K562 (cell line): Measurements from ENCODE around the gene HSF5. TPM values are rescaled to one million over a fixed set of nuclear protein-coding genes. Genes with fewer than 3 reads are reported as not detected.

Experiments used
- ATAC-seq: fragments of 200-7000 bp; cut with Tn5 transposase; 3 replicates; pipeline ENCODE4 v1.9.1; 2020; ENCODE audit warnings: moderate library complexity
- BruUV-seq: library from RNA; stranded (reverse); fragments of 400-500 nt; replicated peaks from 2 replicates; lab custom pipeline; 2021; lab: Mats Ljungman, UMichigan
- CTCF ChIA-PET: fragments of 300-600 bp; formaldehyde crosslinking; extraction: SDS; loops from one replicate; lab custom pipeline; 2021; ENCODE audit warnings: low intra/inter-chr PET ratio; lab: Yijun Ruan, JAX
- POLR2A ChIA-PET: fragments of 300-600, 350-650 bp; sonication (Branson Sonifier 250); formaldehyde crosslinking; extraction: SDS; loops from one replicate; lab custom pipeline; 2021; ENCODE audit warnings: antibody characterized with exemption, inconsistent platforms; lab: Yijun Ruan, JAX
- DNase-seq, 4 experiments: peaks; one replicate each; pipeline versions ENCODE4 v3.0.0 to v3.0.0-alpha.2; 2011 to 2018; ENCODE audit warnings: low spot score in 3 of 4, mixed read lengths in 3 of 4; ENCODE audit errors: extremely low read depth in 1 of 4
- FAIRE-seq: peaks from 2 replicates; lab custom pipeline; 2011; peaks lifted over from hg19 to GRCh38; lab: Jason Lieb, UNC
- H2AFZ ChIP-seq: 2 replicates; pipeline ENCODE4 v1.6.0; 2011; ENCODE audit warnings: low read depth, low read length, control low read depth, inconsistent platforms
- H3K27ac ChIP-seq: fragments of 200-600 bp; 3 replicates; pipeline ENCODE4 v1.8.0; 2011; ENCODE audit warnings: low read depth, mild to moderate bottlenecking, control low read depth, inconsistent platforms, low read length, moderate library complexity, mixed read lengths; ENCODE audit errors: extremely low read depth
- H3K27me3 ChIP-seq, 2 experiments: fragments of 300-600 bp in 1 of 2; 2 replicates in 1 of 2; 3 replicates in 1 of 2; pipeline versions ENCODE4 v1.6.0 to v1.8.0; 2011; ENCODE audit warnings: inconsistent platforms in 2 of 2, low read length in 2 of 2, mild to moderate bottlenecking in 1 of 2, mixed read lengths in 1 of 2, moderate library complexity in 1 of 2; ENCODE audit not compliant: control insufficient read depth in 2 of 2, insufficient read depth in 2 of 2
- H3K36me3 ChIP-seq: fragments of 300-600 bp; 3 replicates; pipeline ENCODE4 v1.8.0; 2011; ENCODE audit warnings: mild to moderate bottlenecking, low read length, inconsistent platforms; ENCODE audit not compliant: control insufficient read depth, insufficient read depth
- H3K4me1 ChIP-seq, 2 experiments: fragments of 200-600 bp in 1 of 2; replicated peaks in 1 of 2; 2 replicates in 1 of 2; 3 replicates in 1 of 2; pipeline versions ENCODE4 v1.5.1 to v1.8.0; 2011; ENCODE audit warnings: inconsistent platforms in 2 of 2, low read length in 2 of 2, mild to moderate bottlenecking in 1 of 2, mixed read lengths in 1 of 2, moderate library complexity in 1 of 2; ENCODE audit not compliant: control insufficient read depth in 2 of 2, insufficient read depth in 2 of 2
- H3K4me2 ChIP-seq: 2 replicates; pipeline ENCODE4 v1.6.1; 2011; ENCODE audit warnings: low read length, control low read depth, inconsistent platforms, mixed read lengths; ENCODE audit not compliant: insufficient read depth
- H3K4me3 ChIP-seq: fragments of 200-600 bp; sonication (generic), shearing (Covaris generic); 2 replicates; pipeline ENCODE4 v1.5.1; 2016; ENCODE audit warnings: control low read depth, inconsistent platforms
- H3K79me2 ChIP-seq: fragments of 200-600 bp; 3 replicates; pipeline ENCODE4 v1.8.0; 2011; ENCODE audit warnings: low read length, inconsistent platforms; ENCODE audit not compliant: control insufficient read depth, insufficient read depth
- H3K9ac ChIP-seq, 2 experiments: 2 replicates each; pipeline versions ENCODE4 v1.6.0 to v1.6.1; 2011; ENCODE audit warnings: low read depth in 2 of 2, low read length in 2 of 2, control low read depth in 1 of 2, inconsistent platforms in 1 of 2, mild to moderate bottlenecking in 1 of 2, mixed read lengths in 1 of 2; ENCODE audit not compliant: insufficient read depth in 1 of 2
- H3K9me1 ChIP-seq: one replicate; pipeline ENCODE4 v1.6.0; 2011; ENCODE audit warnings: inconsistent platforms, mild to moderate bottlenecking, low read length, moderate library complexity; ENCODE audit not compliant: control insufficient read depth, insufficient read depth
- H3K9me3 ChIP-seq: replicated peaks from 2 replicates; pipeline ENCODE4 v1.5.1; 2011; ENCODE audit warnings: low read depth, low read length, inconsistent platforms; ENCODE audit not compliant: control insufficient read depth, insufficient read depth
- H4K20me1 ChIP-seq: replicated peaks from 2 replicates; pipeline ENCODE4 v1.6.1; 2011; ENCODE audit warnings: low read length, inconsistent platforms, mixed read lengths; ENCODE audit not compliant: control insufficient read depth, insufficient read depth
- CTCF ChIP-seq, 3 experiments: IDR thresholded peaks in 2 of 3; conservative IDR thresholded peaks in 1 of 3; 2 replicates each; pipeline ENCODE4 v1.5.1; 2011 to 2012; ENCODE audit warnings: low read length in 3 of 3, mild to moderate bottlenecking in 3 of 3, control low read depth in 2 of 3, improper control_type of control experiment in 1 of 3, inconsistent platforms in 1 of 3, low read depth in 1 of 3, mixed read lengths in 1 of 3, moderate library complexity in 1 of 3; ENCODE audit not compliant: insufficient read depth in 2 of 3
- E2F3 ChIP-seq: fragments of 250-450 bp; sonication (Bioruptor Pico); IDR thresholded peaks from 2 replicates; pipeline ENCODE4 v1.4.0; 2020; ENCODE audit warnings: mild to moderate bottlenecking
- E2F6 ChIP-seq, 2 experiments: IDR thresholded peaks; 2 replicates each; pipeline ENCODE4 v1.6.1; 2011; ENCODE audit warnings: borderline replicate concordance in 1 of 2, control low read depth in 1 of 2, low read depth in 1 of 2, low read length in 1 of 2, mild to moderate bottlenecking in 1 of 2, mixed read lengths in 1 of 2, moderate library complexity in 1 of 2; ENCODE audit not compliant: insufficient read depth in 1 of 2, insufficient read length in 1 of 2, poor library complexity in 1 of 2, severe bottlenecking in 1 of 2; ENCODE audit errors: extremely low read depth in 1 of 2
- E2F8 ChIP-seq: fragments of 450-650 bp; IDR thresholded peaks from 2 replicates; pipeline ENCODE4 v1.7.1; 2018; ENCODE audit warnings: mild to moderate bottlenecking, low read depth; ENCODE audit not compliant: partially characterized antibody
- GTF2B ChIP-seq: IDR thresholded peaks from 2 replicates; pipeline ENCODE4 v1.6.1; 2011; ENCODE audit not compliant: insufficient read length; ENCODE audit errors: extremely low read depth
- KAT8 ChIP-seq: fragments of 450-650 bp; IDR thresholded peaks from 2 replicates; pipeline ENCODE4 v1.6.1; 2016; ENCODE audit warnings: low read depth, mild to moderate bottlenecking
- MTA2 ChIP-seq: fragments of 450-650 bp; IDR thresholded peaks from 2 replicates; pipeline ENCODE4 v1.6.1; 2016; ENCODE audit warnings: low read depth
- PHF21A ChIP-seq: fragments of 450-650 bp; IDR thresholded peaks from 2 replicates; pipeline ENCODE4 v1.6.1; 2017; ENCODE audit warnings: low read depth, borderline replicate concordance
- POU5F1 ChIP-seq: fragments of 150-350 bp; IDR thresholded peaks from 2 replicates; pipeline ENCODE4 v1.6.1; 2014; ENCODE audit warnings: borderline replicate concordance, low read length, low read depth, mild to moderate bottlenecking; ENCODE audit not compliant: partially characterized antibody
- RBM22 ChIP-seq: fragments of 200-400 bp; formaldehyde crosslinking; IDR thresholded peaks from 2 replicates; pipeline ENCODE4 v1.6.1; 2018; ENCODE audit warnings: low read length, low read depth; ENCODE audit not compliant: poor library complexity, severe bottlenecking
- SREBF2 ChIP-seq: sonication (generic); formaldehyde crosslinking; IDR thresholded peaks from 2 replicates; pipeline ENCODE4 v1.4.0; 2020; ENCODE audit warnings: mild to moderate bottlenecking, missing genetic modification reagents
- USF1 ChIP-seq: sonication (generic); formaldehyde crosslinking; IDR thresholded peaks from 2 replicates; pipeline ENCODE4 v1.9.0; 2022; ENCODE audit warnings: mild to moderate bottlenecking, missing genetic modification reagents
- ZNF717 ChIP-seq: fragments of 250-450 bp; sonication (Bioruptor Pico); IDR thresholded peaks from 2 replicates; pipeline ENCODE4 v1.5.0; 2021
- ZNF766 ChIP-seq: fragments of 200-800 bp; sonication (Bioruptor generic); conservative IDR thresholded peaks from 2 replicates; pipeline ENCODE4 v1.6.1; 2016; ENCODE audit warnings: missing genetic modification characterization, missing compliant biosample characterization
- WGBS: fragments of 100-300 bp; shearing (Covaris generic); methylation state at CpG from one replicate; pipeline ENCODE4 v1.1.6; 2016; ENCODE audit warnings: low coverage, mixed read lengths; ENCODE audit not compliant: insufficient coverage; ENCODE audit errors: missing lambda C conversion rate; 5-methylcytosine and 5-hydroxymethylcytosine counted together
- in situ Hi-C: fragments of 300-500 bp; cut with MboI; formaldehyde crosslinking; loops from 4 replicates; pipeline ENCODE4 v1.15.0; 2018; ENCODE audit warnings: inconsistent platforms, mixed read lengths
- intact Hi-C: fragments of 100-400 bp; cut with micrococcal nuclease; formaldehyde crosslinking; loops from 2 replicates; pipeline ENCODE4 v1.14.2; 2022
- polyA plus RNA-seq, 8 experiments: library from polyadenylated mRNA; depleted of rRNA in 4 of 8; stranded (reverse) in 5 of 8; unstranded in 3 of 8; fragments of >200 nt; fragmentation: Nextera tagmentation in 2 of 8; fragmentation: Illumina TruSeq in 1 of 8; extraction: Ambion mirVana in 2 of 8; extraction: Trizol in 1 of 8; gene quantifications; 2 replicates each; pipeline versions ENCODE4 v1.2.1 to v1.2.3, GENCODE V29; 2011 to 2014; ENCODE audit warnings: inconsistent platforms in 1 of 8, missing spikeins in 1 of 8
- total RNA-seq, 7 experiments: library from RNA; depleted of rRNA in 6 of 7; stranded (reverse); fragments of >200 nt in 6 of 7; fragmentation: Illumina TruSeq in 2 of 7; extraction: Trizol in 2 of 7; gene quantifications; 2 replicates each; pipeline versions ENCODE4 v1.2.1 to v1.2.3, GENCODE V29; 2011 to 2021; ENCODE audit warnings: low replicate concordance in 1 of 7

The HSF5 gene
- total and polyA plus RNA-seq, 9 of the 15 experiments (the other 6 are each of a cell fraction or from before 2014, with no cell fraction given) = 0.04 TPM; not detected in 8

GRCh38 chr17:58517378-58517927, 29.2 kb upstream of the HSF5 start:
- BruUV-seq = no TSS peak
- TF ChIP-seq E2F8 (no peak), SREBF2 (no peak), POU5F1 (no peak), USF1 (no peak), ZNF717 (no peak), E2F6 (IDR thresholded peaks at IDR 0.05; ENCODE audit: borderline replicate concordance in 1 of 2, extremely low read depth in 1 of 2, insufficient read depth in 1 of 2, insufficient read length in 1 of 2, low read depth in 1 of 2, low read length in 1 of 2, poor library complexity in 1 of 2, severe bottlenecking in 1 of 2) (no peak), CTCF (IDR thresholded peaks at IDR 0.05 in 2 of 3, conservative IDR thresholded peaks at IDR 0.05 in 1 of 3; ENCODE audit: insufficient read depth in 2 of 3, low read depth in 1 of 3, low read length in 3 of 3) (no peak), E2F3 (CRISPR knock-in tag) (no peak), PHF21A (no peak), KAT8 (no peak), RBM22 (no peak), GTF2B (no peak), MTA2 (no peak), ZNF766 (CRISPR knock-in tag) (no peak)

More at GRCh38 chr17:58517378-58517927, 29.2 kb upstream of the HSF5 start:
- H3K27me3 ChIP-seq = no peaks in the 10 kb centered on the region
- no peaks in the 10 kb centered on the region for H3K9me1 ChIP-seq
- peaks cover 18% of the 10 kb centered on the region for H3K36me3 ChIP-seq
- H3K79me2 ChIP-seq = peaks cover 27% of the 10 kb centered on the region
- H3K4me1 ChIP-seq = peaks cover 29 to 31% of the 10 kb centered on the region in 2 experiments
- peak overlapping the region; percentile 93 for H2AFZ ChIP-seq
- peak overlapping the region; percentile 97 for H3K4me2 ChIP-seq
- H3K4me3 ChIP-seq = peak overlapping the region; percentile 83
- H3K9ac ChIP-seq = peak overlapping the region; percentile 92 to 95
- ATAC-seq = no peak
- no peak for DNase-seq
- no peaks in the 10 kb centered on the region for H3K9me3 ChIP-seq
- H3K27ac ChIP-seq = peak overlapping the region; percentile 86
- no peaks in the 10 kb centered on the region for H4K20me1 ChIP-seq
- ChIA-PET CTCF (interaction anchor here (3.5 kb wide), 1 partner anchor 487 kb away, joined by 28 read pairs; no protein-coding TSS in a partner anchor), POLR2A (interaction anchor here (0.6 to 2.0 kb wide), 5 partner anchors 14 to 184 kb away, joined by 3 to 28 read pairs (median 6); no protein-coding TSS in a partner anchor)
- no peak for FAIRE-seq
- in situ Hi-C loops = no loop called here
- intact Hi-C loops = loop anchor here (5.0 kb wide), 1 partner anchor 60 kb away; no protein-coding TSS in a partner anchor
- under 1% methylated on average over 27 of the region's 27 CpGs for WGBS
